RPMI7951 (cell line): Measurements from ENCODE around the gene COL9A3. TPM values are rescaled to one million over a fixed set of nuclear protein-coding genes. Genes with fewer than 3 reads are reported as not detected.
"Not testable (repeated sequence)": the region's sequence is repeated elsewhere in the genome, so short reads cannot be mapped to it uniquely, and the experiment has no call there.

Experiments
- DNase-seq: peaks from one replicate; pipeline ENCODE4 v3.0.0-alpha.2; 2012; ENCODE audit warnings: low read depth
- total RNA-seq: library from RNA; depleted of rRNA; stranded (reverse); fragments of >200 nt; shearing (Covaris generic); gene quantifications from 2 replicates; pipeline ENCODE4 v1.2.3, GENCODE V29; 2014

Gene COL9A3
- total RNA-seq, 1 experiment from 2014 or later: 5.9 TPM

GRCh38 chr20:62835931-62836861 lies 19.3 kb downstream of the COL9A3 start:
- no peak for DNase-seq

DNA sequence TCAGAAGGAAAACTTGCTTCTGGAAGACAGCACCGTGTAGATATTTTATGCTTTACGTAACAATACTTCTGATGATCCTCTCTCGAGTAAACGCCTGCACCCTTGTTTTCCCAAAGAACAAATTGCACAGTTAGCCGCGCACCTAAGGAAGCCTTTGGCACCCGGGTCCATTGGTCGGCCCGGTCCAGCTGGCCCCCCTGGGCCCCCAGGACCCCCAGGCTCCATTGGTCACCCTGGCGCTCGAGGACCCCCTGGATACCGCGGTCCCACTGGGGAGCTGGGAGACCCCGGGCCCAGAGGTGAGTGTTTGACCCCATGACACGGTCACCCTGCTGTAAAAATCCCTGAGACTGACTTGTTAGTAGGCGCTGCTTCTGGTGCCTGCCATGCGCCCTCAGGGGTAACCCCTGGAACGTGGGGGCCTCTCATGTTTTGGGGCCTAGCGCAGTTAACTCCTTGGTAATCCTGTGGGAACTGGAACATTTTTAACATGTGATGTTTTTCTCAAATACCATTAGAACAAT lies 20.2 kb downstream of the COL9A3 start:
- no peak for DNase-seq

GRCh38 chr20:62837790-62838127 lies 20.9 kb downstream of the COL9A3 start:
- no peak for DNase-seq

DNA sequence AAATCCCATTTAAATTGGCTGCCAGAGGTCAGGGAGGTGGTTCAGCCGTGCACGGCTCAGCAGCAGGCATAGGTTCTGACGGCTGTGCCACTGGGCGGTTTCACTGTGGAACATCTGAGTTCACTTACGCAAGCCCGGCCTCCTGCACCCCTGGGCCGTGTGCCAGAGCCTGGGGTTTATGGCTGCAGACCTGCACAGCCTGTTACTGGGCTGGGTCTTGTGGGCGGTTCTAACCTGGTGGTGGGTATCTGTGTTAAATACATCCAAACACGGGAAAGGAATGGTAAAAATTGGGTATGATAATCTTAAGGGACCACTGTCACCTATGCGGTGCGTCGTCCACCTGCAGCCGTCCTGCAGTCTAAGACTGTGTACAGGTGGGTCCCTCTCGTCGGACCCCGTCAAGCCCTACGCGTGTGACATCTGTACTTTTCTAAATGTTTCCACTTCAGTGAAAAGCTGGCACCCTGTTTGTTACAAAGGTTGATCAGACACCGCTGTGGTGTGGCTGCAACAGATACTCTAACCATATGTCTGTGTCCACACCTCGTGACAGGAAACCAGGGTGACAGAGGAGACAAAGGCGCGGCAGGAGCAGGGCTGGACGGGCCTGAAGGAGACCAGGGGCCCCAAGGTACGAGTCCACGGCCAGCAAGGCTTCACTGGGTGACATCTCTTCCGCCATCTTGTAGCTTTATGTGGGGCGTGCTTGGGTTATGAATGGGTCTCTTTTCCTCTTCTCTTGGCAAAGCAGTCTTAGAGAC lies 21.5 kb downstream of the COL9A3 start:
- DNase-seq: no peak

- DNase-seq: no peak
Measured at GRCh38 chr20:62839261-62839660, 22.4 kb downstream of the COL9A3 start.

DNA sequence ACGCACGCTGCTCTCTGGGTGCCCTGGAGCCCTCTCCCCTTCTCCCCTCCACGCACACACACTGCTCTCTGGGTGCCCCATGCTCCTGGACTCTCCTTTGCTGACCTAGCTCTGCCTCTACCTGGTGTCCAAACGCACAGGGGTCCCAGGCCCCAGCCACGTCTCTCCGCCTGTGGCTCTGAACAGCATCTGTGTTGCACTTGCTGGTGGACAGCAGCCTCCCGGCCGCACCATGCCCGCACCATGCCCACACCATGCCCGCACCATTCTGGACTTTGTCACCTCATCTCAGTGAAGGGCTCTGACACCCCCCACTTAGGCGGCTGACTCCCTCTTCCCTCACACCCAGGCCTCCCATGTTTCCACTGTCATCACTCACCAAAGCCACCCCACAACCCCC lies 23.0 kb downstream of the COL9A3 start:
- no peak for DNase-seq

GRCh38 chr20:62840244-62841197 lies 23.7 kb downstream of the COL9A3 start:
- no peak for DNase-seq

DNA sequence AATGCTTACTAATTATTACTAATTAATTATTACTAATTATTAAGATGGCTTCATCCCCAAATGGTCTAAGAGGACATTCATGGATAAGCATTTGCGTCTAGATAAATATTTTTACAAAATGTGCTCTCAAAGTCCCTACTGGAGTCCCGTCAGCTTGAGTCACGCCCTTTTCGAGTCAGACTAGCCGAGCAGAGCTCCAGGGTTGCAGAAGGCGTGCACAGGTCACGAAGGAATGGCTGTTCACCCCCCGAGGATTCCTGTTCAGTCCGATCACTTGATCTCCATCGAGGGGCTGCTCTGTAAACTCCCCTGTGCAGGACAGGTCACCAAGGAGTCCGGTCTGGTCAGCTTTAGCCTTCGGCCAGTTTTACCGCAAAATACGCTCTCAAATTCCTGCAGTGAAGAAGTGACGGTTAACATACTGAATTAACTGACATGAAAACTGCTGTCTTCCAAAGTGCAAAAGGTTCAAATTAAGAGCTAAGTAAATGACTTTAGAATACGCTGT lies 24.9 kb downstream of the COL9A3 start:
- DNase-seq: no peak

- no peak for DNase-seq
Measured at GRCh38 chr20:62843656-62844055, 26.8 kb downstream of the COL9A3 start.

GRCh38 chr20:62844182-62844581 lies 27.3 kb downstream of the COL9A3 start:
- no peak for DNase-seq

- DNase-seq: no peak
Measured at GRCh38 chr20:62845416-62846160, 28.7 kb downstream of the COL9A3 start.

- DNase-seq: no peak
Measured at GRCh38 chr20:62846166-62846890, 29.5 kb downstream of the COL9A3 start.

DNA sequence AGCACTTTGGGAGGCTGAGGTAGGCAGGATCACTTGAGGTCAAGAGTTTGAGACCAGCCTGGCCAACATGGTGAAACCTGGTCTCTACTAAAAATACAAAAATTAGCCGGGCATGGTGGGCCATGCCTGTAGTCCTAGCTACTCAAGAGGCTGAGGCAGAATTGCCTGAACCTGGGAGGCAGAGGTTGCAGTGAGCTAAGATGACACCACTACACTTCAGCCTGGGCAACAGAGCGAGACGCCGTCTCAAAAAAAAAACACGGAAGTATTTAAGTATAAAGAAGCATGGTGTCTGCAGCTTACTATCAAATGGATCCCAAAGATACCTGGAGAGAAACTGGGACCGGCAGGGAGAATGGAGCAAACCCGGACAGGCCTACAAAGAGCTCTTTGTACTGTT lies 32.1 kb downstream of the COL9A3 start:
- DNase-seq: not testable (repeated sequence)

DNA sequence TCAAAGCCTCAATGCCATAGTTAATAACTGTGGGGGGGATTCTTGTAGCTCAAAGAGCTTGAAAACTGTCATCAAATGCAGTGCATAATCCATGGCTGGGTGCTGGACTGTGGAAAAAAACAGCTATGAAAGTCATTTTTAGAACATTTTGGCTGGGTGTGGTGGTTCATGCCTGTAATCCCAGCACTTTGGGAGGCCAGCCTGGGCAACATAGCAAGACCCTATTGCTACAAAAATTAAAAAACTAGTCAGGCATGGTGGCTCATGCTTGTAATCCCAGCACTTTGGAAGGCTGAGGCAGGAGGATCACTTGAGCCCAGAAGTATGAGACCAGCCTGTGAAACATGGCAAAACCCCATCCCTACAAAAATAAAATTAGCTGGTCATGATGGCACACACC lies 32.6 kb downstream of the COL9A3 start:
- no peak for DNase-seq

DNA sequence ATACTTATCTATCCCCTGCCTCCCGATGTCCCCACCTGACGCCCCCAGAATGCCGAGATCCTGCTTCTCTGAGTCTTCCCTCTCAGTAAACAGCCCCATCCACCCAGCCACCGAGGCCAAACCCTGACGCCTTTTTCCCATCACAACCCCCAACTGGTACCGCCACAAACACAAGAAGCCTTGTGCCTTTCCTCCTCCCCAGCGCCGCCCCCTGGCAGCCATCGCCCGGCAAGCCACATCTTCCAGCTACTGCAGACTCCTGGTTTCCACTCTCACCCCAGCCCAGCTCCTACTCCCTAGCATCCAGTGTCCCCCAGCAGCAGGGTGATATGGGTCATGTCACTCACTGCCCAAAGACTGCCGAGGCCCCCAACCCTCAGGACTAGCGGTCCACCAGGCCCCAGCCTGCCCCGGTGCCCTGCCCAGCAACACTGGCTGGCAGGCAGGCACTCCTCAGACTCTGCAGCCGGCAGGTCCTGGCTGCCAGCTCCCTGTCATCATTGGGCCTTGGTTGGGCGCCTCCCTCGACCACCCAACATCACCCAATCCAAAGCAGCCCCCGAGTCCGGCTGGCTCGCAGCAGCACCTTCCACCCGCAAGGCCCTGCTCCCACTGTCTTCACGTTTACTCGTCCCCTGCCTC lies 33.6 kb downstream of the COL9A3 start:
- DNase-seq: no peak

DNA sequence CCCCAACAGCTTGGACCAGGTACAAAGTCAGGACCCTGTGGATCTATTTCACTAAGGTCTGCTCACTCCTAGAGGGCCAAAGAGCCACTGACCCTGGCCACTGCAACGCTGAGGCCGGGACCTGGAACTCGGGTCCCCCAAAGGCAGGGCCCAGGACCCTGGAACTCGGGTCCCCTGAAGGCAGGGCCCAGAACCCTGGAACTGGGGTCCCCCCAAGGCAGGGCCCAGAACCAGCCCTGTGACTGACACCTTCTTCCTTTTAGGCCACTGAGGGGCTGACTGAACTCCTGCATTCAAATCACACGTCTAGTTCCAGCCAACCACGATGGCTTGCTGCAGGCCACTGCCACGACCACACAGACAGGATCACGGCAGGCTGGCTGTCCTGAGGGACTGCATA lies 35.3 kb downstream of the COL9A3 start:
- DNase-seq: no peak

- DNase-seq: no peak
Measured at GRCh38 chr20:62852841-62853240, 36.0 kb downstream of the COL9A3 start.

- DNase-seq: not testable (repeated sequence)
Measured at GRCh38 chr20:62853304-62853703, 36.5 kb downstream of the COL9A3 start.

DNA sequence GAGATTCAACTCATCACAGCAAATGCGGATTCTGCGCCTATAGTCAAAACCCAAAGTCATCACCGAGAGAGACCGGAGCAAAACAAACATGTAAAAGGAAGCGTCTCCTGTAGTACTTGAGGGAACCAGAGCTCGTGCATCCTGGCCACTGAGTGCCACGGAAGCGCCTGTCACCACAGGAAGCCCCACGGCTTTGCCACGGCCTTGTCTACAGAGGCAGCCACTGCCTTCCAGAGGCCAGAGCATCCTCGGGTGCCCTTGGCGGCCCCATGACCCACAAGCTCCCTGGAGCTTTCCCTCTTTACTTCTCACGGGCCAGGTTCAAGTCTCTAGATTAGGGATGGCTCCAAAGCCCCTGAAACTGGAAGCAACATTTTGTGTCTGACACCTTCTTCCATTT lies 37.3 kb downstream of the COL9A3 start:
- no peak for DNase-seq
